Endothelial cell of umbilical vein (primary cell): ENCODE data around the gene HDAC4. TPM values are rescaled to one million over a fixed set of nuclear protein-coding genes. Genes with fewer than 3 reads are reported as not detected.

ENCODE experiments used
- BruUV-seq: library from RNA; stranded (reverse); fragments of 400-500 nt; replicated peaks from 2 replicates; lab custom pipeline; 2021; lab: Mats Ljungman, UMichigan
- CTCF ChIA-PET: fragments of 300-600, 350-600 bp; sonication (Branson Sonifier 250); formaldehyde crosslinking; loops from one replicate; lab custom pipeline; 2021; ENCODE audit warnings: antibody characterized with exemption, inconsistent platforms; lab: Charles Lee
- POLR2A ChIA-PET: fragments of 300-600, 350-600 bp; sonication (Branson Sonifier 250); formaldehyde crosslinking; loops from one replicate; lab custom pipeline; 2021; ENCODE audit warnings: antibody characterized with exemption, inconsistent platforms; lab: Charles Lee
- DNase-seq: peaks from one replicate; pipeline ENCODE4 v3.0.0-alpha.2; 2011; ENCODE audit warnings: low read depth, low spot score
- FAIRE-seq: peaks from 2 replicates; lab custom pipeline; 2011; peaks lifted over from hg19 to GRCh38; lab: Jason Lieb, UNC
- H2AFZ ChIP-seq: 2 replicates; pipeline ENCODE4 v1.6.0; 2012; ENCODE audit warnings: low read depth, low read length, control low read depth, inconsistent platforms
- H3K27ac ChIP-seq: 2 replicates; pipeline ENCODE4 v1.5.1; 2011; ENCODE audit warnings: low read depth, mild to moderate bottlenecking, control low read depth, low read length, moderate library complexity; ENCODE audit not compliant: insufficient read depth
- H3K27me3 ChIP-seq, 2 experiments: 2 replicates each; pipeline versions ENCODE4 v1.6.0 to v1.6.1; 2011; ENCODE audit warnings: low read length in 2 of 2, mixed read lengths in 1 of 2; ENCODE audit not compliant: control insufficient read depth in 2 of 2, insufficient read depth in 2 of 2
- H3K36me3 ChIP-seq, 2 experiments: 2 replicates in 1 of 2; 3 replicates in 1 of 2; pipeline ENCODE4 v1.5.1; 2011; ENCODE audit warnings: low read length in 2 of 2, mild to moderate bottlenecking in 1 of 2, moderate library complexity in 1 of 2; ENCODE audit not compliant: control insufficient read depth in 2 of 2, insufficient read depth in 2 of 2; ENCODE audit errors: extremely low read depth in 1 of 2
- H3K4me1 ChIP-seq: 3 replicates; pipeline ENCODE4 v1.5.1; 2011; ENCODE audit warnings: mild to moderate bottlenecking, low read length; ENCODE audit not compliant: control insufficient read depth, insufficient read depth; ENCODE audit errors: extremely low read depth
- H3K4me2 ChIP-seq: 2 replicates; pipeline ENCODE4 v1.6.1; 2011; ENCODE audit warnings: low read length, control low read depth, mixed read lengths; ENCODE audit not compliant: insufficient read depth
- H3K4me3 ChIP-seq, 3 experiments: fragments of 200-600 bp in 1 of 3; sonication (generic), shearing (Covaris generic) in 1 of 3; replicated peaks in 1 of 3; 2 replicates each; pipeline ENCODE4 v1.5.1; 2011 to 2016; ENCODE audit warnings: control low read depth in 3 of 3, low read length in 3 of 3, mild to moderate bottlenecking in 2 of 3, inconsistent platforms in 1 of 3, low read depth in 1 of 3, moderate library complexity in 1 of 3; ENCODE audit not compliant: insufficient read depth in 1 of 3
- H3K79me2 ChIP-seq: 2 replicates; pipeline ENCODE4 v1.6.0; 2012; ENCODE audit warnings: low read length, inconsistent platforms; ENCODE audit not compliant: control insufficient read depth, insufficient read depth
- H3K9ac ChIP-seq: replicated peaks from 2 replicates; pipeline ENCODE3; 2011; ENCODE audit warnings: low read length, control low read depth; ENCODE audit not compliant: insufficient read depth; ENCODE audit errors: extremely low read depth
- H3K9me1 ChIP-seq: replicated peaks from 3 replicates; pipeline ENCODE4 v1.6.0; 2011; ENCODE audit warnings: mild to moderate bottlenecking, low read length; ENCODE audit not compliant: control insufficient read depth, insufficient read depth; ENCODE audit errors: extremely low read depth
- H3K9me3 ChIP-seq: replicated peaks from 2 replicates; pipeline ENCODE4 v1.5.1; 2012; ENCODE audit warnings: low read length, inconsistent platforms; ENCODE audit not compliant: control insufficient read depth, insufficient read depth
- H4K20me1 ChIP-seq: replicated peaks from 2 replicates; pipeline ENCODE3; 2011; ENCODE audit warnings: mild to moderate bottlenecking, low read length; ENCODE audit not compliant: control insufficient read depth, insufficient read depth; ENCODE audit errors: extremely low read depth
- EZH2 ChIP-seq: IDR thresholded peaks from 2 replicates; pipeline ENCODE4 v1.6.1; 2012; ENCODE audit warnings: borderline replicate concordance, low read depth, mild to moderate bottlenecking, moderate library complexity, low read length, inconsistent platforms; ENCODE audit not compliant: severe bottlenecking
- JUN ChIP-seq: IDR thresholded peaks from 2 replicates; pipeline ENCODE4 v1.6.1; 2011; ENCODE audit warnings: borderline replicate concordance, low read depth; ENCODE audit not compliant: insufficient read length, insufficient read depth
- MAX ChIP-seq: IDR thresholded peaks from 2 replicates; pipeline ENCODE4 v1.6.1; 2011; ENCODE audit not compliant: insufficient read depth, insufficient read length
- MYC ChIP-seq: IDR thresholded peaks from one replicate; pipeline ENCODE4 v1.6.1; 2011; ENCODE audit warnings: mild to moderate bottlenecking, low read depth, low read length
- dilution Hi-C: fragments of 300-500 bp; cut with MboI; formaldehyde crosslinking; loops from one replicate; pipeline ENCODE4 v1.15.0; 2019; ENCODE audit warnings: low sequenced_read_pairs; ENCODE audit not compliant: extremely low pct_ligation_motif_present
- intact Hi-C: fragments of 100-400 bp; cut with micrococcal nuclease; formaldehyde crosslinking; loops from one replicate; pipeline ENCODE4 v1.10.0; 2022
- polyA plus RNA-seq, 4 experiments: library from polyadenylated mRNA; depleted of rRNA in 3 of 4; stranded (reverse) in 3 of 4; unstranded in 1 of 4; fragments of >200 nt; gene quantifications; 2 replicates each; pipeline versions ENCODE4 v1.2.1 to v1.2.3, GENCODE V29; 2011 to 2012; ENCODE audit warnings: missing spikeins in 1 of 4
- total RNA-seq: library from RNA; stranded (reverse); gene quantifications from 2 replicates; pipeline ENCODE4 v1.2.3, GENCODE V29; 2021
- TF ChIP-seq, protein P1 (sequence below), 2 donors: IDR thresholded peaks; 1 replicate in 1 of 2; 2 replicates in 1 of 2; pipeline ENCODE4 v1.5.1; 2011; ENCODE audit warnings: low read length in 2 of 2, mild to moderate bottlenecking in 2 of 2, moderate library complexity in 2 of 2, control low read depth in 1 of 2, inconsistent platforms in 1 of 2, low read depth in 1 of 2; ENCODE audit not compliant: insufficient read depth in 1 of 2; ENCODE audit errors: extremely low read depth in 1 of 2

Gene HDAC4
- total and polyA plus RNA-seq, 2 donors (not counting 3 experiments of a cell fraction or from before 2014, with no cell fraction given), result 13.4 to 33.0 TPM

DNA sequence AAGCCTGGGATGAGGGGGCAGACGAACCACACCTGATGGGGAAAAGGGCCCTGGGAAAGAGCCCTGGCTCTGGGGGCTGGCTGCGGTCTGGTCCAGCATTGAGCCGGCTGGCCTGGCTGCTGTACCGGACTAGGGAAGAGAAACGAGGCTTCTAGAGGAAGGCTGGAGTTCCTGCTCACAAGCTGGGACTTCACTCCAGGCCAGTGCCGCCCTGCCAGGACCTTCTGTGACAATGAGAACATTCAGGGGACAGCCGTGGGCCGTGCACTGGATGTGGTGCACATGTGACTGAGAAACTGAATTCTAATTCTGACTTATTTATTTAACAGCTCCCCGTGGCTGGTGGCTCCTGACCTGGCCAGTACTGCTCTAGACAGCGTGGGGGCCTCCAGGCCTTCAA is 269.3 kb downstream of the HDAC4 start:
- Histone ChIP-seq H3K9me3 (no peaks in the 10 kb centered on the region), H3K79me2 (no peaks in the 10 kb centered on the region), H2AFZ (no peak overlapping the region), H3K4me1 (no peaks in the 10 kb centered on the region), H4K20me1 (no peaks in the 10 kb centered on the region), H3K9ac (no peak overlapping the region), H3K27ac (no peak overlapping the region), H3K36me3 (peaks cover 0 to 10% of the 10 kb centered on the region in 2 experiments), H3K27me3 (no peaks in the 10 kb centered on the region), H3K4me2 (no peak overlapping the region), H3K9me1 (no peaks in the 10 kb centered on the region), H3K4me3 (no peak overlapping the region)
- DNase-seq, result no peak
- dilution Hi-C loops (no loop called here), intact Hi-C loops (no loop called here)
- ChIA-PET POLR2A (no interaction called here), CTCF (no interaction called here)
- no peak for TF ChIP-seq EZH2
- TF ChIP-seq MAX, result no peak
- TF ChIP-seq JUN, result no peak
- TF ChIP-seq MYC, result no peak
- TF ChIP-seq, protein P1, sequence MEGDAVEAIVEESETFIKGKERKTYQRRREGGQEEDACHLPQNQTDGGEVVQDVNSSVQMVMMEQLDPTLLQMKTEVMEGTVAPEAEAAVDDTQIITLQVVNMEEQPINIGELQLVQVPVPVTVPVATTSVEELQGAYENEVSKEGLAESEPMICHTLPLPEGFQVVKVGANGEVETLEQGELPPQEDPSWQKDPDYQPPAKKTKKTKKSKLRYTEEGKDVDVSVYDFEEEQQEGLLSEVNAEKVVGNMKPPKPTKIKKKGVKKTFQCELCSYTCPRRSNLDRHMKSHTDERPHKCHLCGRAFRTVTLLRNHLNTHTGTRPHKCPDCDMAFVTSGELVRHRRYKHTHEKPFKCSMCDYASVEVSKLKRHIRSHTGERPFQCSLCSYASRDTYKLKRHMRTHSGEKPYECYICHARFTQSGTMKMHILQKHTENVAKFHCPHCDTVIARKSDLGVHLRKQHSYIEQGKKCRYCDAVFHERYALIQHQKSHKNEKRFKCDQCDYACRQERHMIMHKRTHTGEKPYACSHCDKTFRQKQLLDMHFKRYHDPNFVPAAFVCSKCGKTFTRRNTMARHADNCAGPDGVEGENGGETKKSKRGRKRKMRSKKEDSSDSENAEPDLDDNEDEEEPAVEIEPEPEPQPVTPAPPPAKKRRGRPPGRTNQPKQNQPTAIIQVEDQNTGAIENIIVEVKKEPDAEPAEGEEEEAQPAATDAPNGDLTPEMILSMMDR (IDR thresholded peaks at IDR 0.05; ENCODE audit: extremely low read depth in 1 of 2, insufficient read depth in 1 of 2, low read depth in 1 of 2, low read length in 2 of 2), result no peak
- BruUV-seq, result no TSS peak
- no peak for FAIRE-seq

DNA sequence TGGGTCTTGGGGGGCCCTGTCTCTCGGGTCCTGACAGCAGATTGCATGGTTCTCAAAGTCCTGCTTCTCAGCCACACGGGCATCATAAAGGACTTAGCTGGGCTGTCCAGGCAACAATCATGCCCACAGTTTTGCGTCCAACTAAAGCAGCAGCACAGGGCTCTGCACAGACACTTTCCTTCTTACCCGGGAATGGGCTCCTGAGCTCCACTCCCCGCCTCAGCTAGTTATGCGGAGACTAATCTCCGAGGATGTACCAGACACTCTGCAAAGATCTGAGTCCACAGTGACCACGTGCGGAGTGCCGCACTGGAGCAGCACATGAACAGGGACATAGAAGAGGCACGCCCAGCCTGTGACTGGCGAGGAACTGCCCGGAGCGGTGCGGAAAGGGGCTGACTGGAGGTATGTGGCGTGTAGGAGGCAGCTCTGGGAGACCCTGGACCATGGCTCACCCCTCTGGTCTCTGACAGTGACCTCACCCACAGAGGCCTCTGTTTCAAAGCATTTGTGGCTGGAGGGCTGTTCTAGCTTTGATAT is 270.0 kb downstream of the HDAC4 start:
- H3K9me1 ChIP-seq, result no peaks in the 10 kb centered on the region
- TF ChIP-seq, protein P1 (IDR thresholded peaks at IDR 0.05; ENCODE audit: extremely low read depth in 1 of 2, insufficient read depth in 1 of 2, low read depth in 1 of 2, low read length in 2 of 2), result no peak
- no peak overlapping the region for H3K9ac ChIP-seq
- DNase-seq (no peak), FAIRE-seq (no peak)
- H3K4me2 ChIP-seq, result no peak overlapping the region
- H3K4me1 ChIP-seq, result no peaks in the 10 kb centered on the region
- no peaks in the 10 kb centered on the region for H3K9me3 ChIP-seq
- CTCF ChIA-PET, result no interaction called here
- H2AFZ ChIP-seq, result no peak overlapping the region
- intact Hi-C loops (no loop called here), dilution Hi-C loops (no loop called here)
- H3K79me2 ChIP-seq, result no peaks in the 10 kb centered on the region
- no TSS peak for BruUV-seq
- no peaks in the 10 kb centered on the region for H4K20me1 ChIP-seq
- H3K27ac ChIP-seq, result no peak overlapping the region
- peaks cover 0 to 15% of the 10 kb centered on the region in 2 experiments for H3K36me3 ChIP-seq
- POLR2A ChIA-PET, result no interaction called here
- no peak overlapping the region for H3K4me3 ChIP-seq
- no peaks in the 10 kb centered on the region for H3K27me3 ChIP-seq
